Activated B cell treated with CpG ODN at 0.5 μM for 24 hours (primary cell): ENCODE measurements around the gene GSTA5. TPM values are rescaled to one million over a fixed set of nuclear protein-coding genes. Genes with fewer than 3 reads are reported as not detected.
"Not testable (repeated sequence)": the region's sequence is repeated elsewhere in the genome, so short reads cannot be mapped to it uniquely, and the experiment has no call there.

Experiments used
- ATAC-seq: fragments of 200-7000 bp; cut with Tn5 transposase; one replicate; pipeline ENCODE4 v1.10.0; 2021; ENCODE audit warnings: low read depth, mild to moderate bottlenecking, moderate library complexity
- CTCF ChIA-PET: fragments of 350-600 bp; sonication (Branson Sonifier 250); formaldehyde crosslinking; loops from one replicate; lab custom pipeline; 2021; ENCODE audit warnings: antibody characterized with exemption; lab: Charles Lee
- POLR2A ChIA-PET: fragments of 350-600 bp; sonication (Branson Sonifier 250); formaldehyde crosslinking; loops from one replicate; lab custom pipeline; 2021; ENCODE audit warnings: antibody characterized with exemption; lab: Charles Lee
- DNase-seq: peaks from one replicate; pipeline ENCODE4 v3.0.0; 2022
- H3K27ac Mint-ChIP-seq: one replicate; pipeline ENCODE4 v1.8.0; 2020; ENCODE audit warnings: mixed read lengths
- H3K27me3 Mint-ChIP-seq: one replicate; pipeline ENCODE4 v1.8.0; 2021; ENCODE audit warnings: mixed read lengths
- H3K36me3 Mint-ChIP-seq: one replicate; pipeline ENCODE4 v1.8.0; 2021; ENCODE audit warnings: low read depth, mixed read lengths
- H3K4me1 Mint-ChIP-seq: one replicate; pipeline ENCODE4 v1.8.0; 2021; ENCODE audit warnings: mixed read lengths
- H3K4me3 Mint-ChIP-seq: one replicate; pipeline ENCODE4 v1.8.0; 2020; ENCODE audit warnings: mild to moderate bottlenecking, mixed read lengths
- H3K9me3 Mint-ChIP-seq: one replicate; pipeline ENCODE4 v1.8.0; 2020; ENCODE audit warnings: mixed read lengths
- CTCF ChIP-seq: fragments of 200-600 bp; IDR thresholded peaks from one replicate; pipeline ENCODE4 v1.8.0; 2022; ENCODE audit warnings: antibody characterized with exemption, mild to moderate bottlenecking
- intact Hi-C: fragments of 100-400 bp; cut with micrococcal nuclease; formaldehyde crosslinking; loops from one replicate; pipeline ENCODE4 v1.15.1; 2024
- total RNA-seq: library from RNA; stranded (reverse); gene quantifications from 2 replicates; pipeline ENCODE4 v1.2.3, GENCODE V29; 2022

Gene GSTA5
- total RNA-seq, 1 donor from 2014 or later, result not detected

DNA sequence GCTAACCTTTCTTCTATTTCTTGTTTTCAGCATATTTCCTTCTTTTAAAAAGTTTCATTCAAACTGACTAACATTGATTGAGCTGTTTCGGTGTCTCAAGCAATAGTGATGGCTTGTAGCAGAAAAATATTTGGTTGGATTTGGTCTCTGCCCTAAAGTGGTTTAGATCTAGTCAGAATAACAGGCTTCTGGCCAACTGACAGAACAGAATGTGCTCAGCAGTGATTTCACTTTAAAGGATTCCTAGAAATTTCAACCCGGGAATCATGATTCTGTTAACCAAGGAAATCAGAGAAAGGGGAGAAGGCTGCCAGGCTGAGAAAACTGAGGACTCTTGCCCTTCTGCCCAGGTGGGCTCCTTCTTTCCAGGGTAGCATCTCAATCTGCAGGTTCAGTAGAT, 20.4 kb downstream of the GSTA5 start:
- ChIA-PET POLR2A (no interaction called here), CTCF (no interaction called here)
- DNase-seq (no peak), ATAC-seq (no peak)
- Mint-ChIP-seq H3K27me3 (peaks cover 4% of the 10 kb centered on the region), H3K9me3 (peaks cover 8% of the 10 kb centered on the region), H3K27ac (no peak overlapping the region), H3K4me1 (no peaks in the 10 kb centered on the region), H3K4me3 (no peak overlapping the region), H3K36me3 (no peaks in the 10 kb centered on the region)
- TF ChIP-seq CTCF, result no peak
- intact Hi-C loops, result no loop called here

GRCh38 chr6:52815167-52816092, 25.2 kb downstream of the GSTA5 start:
- DNase-seq, result peak; percentile 20
- Mint-ChIP-seq H3K4me3 (no peak overlapping the region), H3K27ac (no peak overlapping the region), H3K36me3 (no peaks in the 10 kb centered on the region), H3K9me3 (no peaks in the 10 kb centered on the region), H3K4me1 (no peaks in the 10 kb centered on the region), H3K27me3 (peaks cover 10% of the 10 kb centered on the region)
- no peak for TF ChIP-seq CTCF
- POLR2A ChIA-PET, result no interaction called here
- intact Hi-C loops, result no loop called here
- ATAC-seq, result peak; percentile 67
- CTCF ChIA-PET, result no interaction called here

DNA sequence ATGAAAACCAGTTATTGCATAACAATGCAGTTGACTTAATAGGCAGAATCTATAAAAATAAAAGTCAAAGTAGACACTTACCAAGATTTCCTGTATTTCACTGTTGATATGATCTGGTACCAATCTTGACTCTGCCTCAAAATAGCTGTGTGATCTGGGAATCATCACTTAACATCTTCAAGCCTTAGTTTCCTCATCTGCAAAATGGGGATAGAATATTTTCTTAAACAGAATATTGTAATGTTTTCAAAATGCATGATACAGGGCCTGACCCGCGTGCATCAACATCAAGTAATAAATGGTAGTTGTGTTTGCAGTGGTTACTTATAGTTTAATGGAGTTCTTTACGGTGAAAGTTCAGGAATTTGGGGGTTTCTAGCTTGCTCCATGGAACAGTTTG, 26.1 kb downstream of the GSTA5 start:
- CTCF ChIA-PET, ATAC-seq, DNase-seq, H3K27ac Mint-ChIP-seq, intact Hi-C loops, H3K36me3 Mint-ChIP-seq, POLR2A ChIA-PET, H3K4me1 Mint-ChIP-seq, H3K4me3 Mint-ChIP-seq, H3K27me3 Mint-ChIP-seq, H3K9me3 Mint-ChIP-seq: not testable (repeated sequence)

DNA sequence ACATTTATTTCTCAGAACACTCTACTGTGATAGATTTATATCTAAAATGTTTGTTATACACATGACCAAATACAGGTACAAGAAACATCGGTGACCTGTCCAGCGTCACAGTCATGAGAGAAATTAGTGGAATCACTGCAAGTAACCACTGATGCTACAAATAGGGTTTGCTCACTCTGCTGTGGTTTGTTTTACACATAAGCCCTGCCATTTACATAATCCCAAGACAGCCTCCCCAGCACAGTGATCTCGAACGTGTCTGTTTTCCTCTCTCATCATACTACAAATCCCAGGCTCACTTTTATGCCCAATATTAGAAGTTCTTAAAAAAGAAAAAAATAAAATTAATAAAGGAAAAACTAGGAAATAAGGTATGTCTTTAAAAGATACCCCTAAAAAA, 30.8 kb downstream of the GSTA5 start:
- H3K9me3 Mint-ChIP-seq, DNase-seq, ATAC-seq, CTCF ChIA-PET, intact Hi-C loops, H3K27ac Mint-ChIP-seq, H3K4me3 Mint-ChIP-seq, POLR2A ChIA-PET, H3K4me1 Mint-ChIP-seq, H3K36me3 Mint-ChIP-seq: not testable (repeated sequence)
- peaks cover 15% of the 10 kb centered on the region for H3K27me3 Mint-ChIP-seq

DNA sequence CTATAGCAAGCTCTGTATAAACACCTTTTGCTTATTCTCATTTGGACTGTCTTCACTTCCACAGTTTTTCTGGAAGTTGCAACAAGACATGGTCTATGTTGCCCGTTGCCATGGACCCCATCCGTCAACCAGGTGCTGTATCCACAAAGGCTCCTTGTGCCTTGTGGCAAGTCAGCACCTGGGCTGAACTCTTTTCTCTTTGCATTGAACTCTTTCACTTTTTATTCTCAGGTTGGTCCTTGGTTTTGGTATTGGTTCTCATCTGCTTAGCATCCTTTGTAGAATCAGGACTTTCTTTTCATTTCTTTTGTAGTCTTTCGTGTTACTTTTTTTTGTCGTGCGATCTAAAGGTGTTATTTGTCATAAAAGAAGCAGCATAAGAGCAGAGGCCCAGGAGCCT, 32.0 kb downstream of the GSTA5 start:
- no peak for TF ChIP-seq CTCF
- intact Hi-C loops, result no loop called here
- Mint-ChIP-seq H3K27ac (no peak overlapping the region), H3K36me3 (no peaks in the 10 kb centered on the region), H3K4me3 (no peak overlapping the region), H3K9me3 (no peaks in the 10 kb centered on the region), H3K27me3 (peaks cover 12% of the 10 kb centered on the region), H3K4me1 (no peaks in the 10 kb centered on the region)
- DNase-seq (no peak), ATAC-seq (no peak)
- ChIA-PET POLR2A (no interaction called here), CTCF (no interaction called here)

DNA sequence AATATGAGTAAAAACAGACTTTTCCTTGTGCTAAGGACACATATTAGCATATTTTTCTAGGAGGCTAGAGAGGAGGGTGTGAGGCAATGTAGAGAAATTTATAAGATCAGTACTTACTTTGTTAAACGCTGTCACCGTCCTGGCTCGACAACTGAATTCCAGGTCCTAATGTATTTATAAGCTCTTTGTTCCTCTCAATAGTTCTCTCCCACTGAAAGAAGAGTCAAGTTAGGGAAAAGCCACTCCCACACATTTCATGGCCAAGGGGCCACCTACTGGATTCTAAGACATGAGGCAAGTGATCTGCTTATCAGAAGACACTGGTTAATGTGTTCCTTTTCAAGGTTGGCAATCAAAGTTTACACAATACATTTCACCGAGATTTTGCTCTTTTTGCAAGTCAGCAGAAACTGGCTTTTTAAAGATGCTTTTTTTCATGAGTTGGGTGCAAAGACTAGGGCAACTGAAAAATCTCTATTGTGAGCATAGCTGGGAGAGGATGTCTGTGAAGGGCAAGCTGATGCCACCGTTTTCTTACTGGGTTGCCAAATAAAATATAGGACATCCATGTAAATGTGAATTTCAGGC, 36.9 kb downstream of the GSTA5 start, which contains the start of gene GSTA1:
Gene GSTA1 (minus strand): TSS at position 149 of the 588 bp plus-strand sequence. CDS start 4,549 bp downstream, outside the sequence.
- H3K36me3 Mint-ChIP-seq, POLR2A ChIA-PET, intact Hi-C loops, H3K4me3 Mint-ChIP-seq, ATAC-seq, H3K9me3 Mint-ChIP-seq, DNase-seq, H3K27ac Mint-ChIP-seq, H3K4me1 Mint-ChIP-seq, CTCF ChIA-PET: not testable (repeated sequence)
- H3K27me3 Mint-ChIP-seq, result peaks cover 20% of the 10 kb centered on the region
